HFFc6 (cell line): ENCODE results near the gene AFTPH. TPM values are rescaled to one million over a fixed set of nuclear protein-coding genes. Genes with fewer than 3 reads are reported as not detected.

Experiments used
- DNase-seq: peaks from one replicate; pipeline ENCODE4 v3.0.0-alpha.2; 2018
- H3K27ac Mint-ChIP-seq: 2 replicates; pipeline ENCODE4 v1.8.0; 2020; ENCODE audit warnings: mild to moderate bottlenecking, mixed read lengths
- H3K27me3 Mint-ChIP-seq: 2 replicates; pipeline ENCODE4 v1.8.0; 2021; ENCODE audit warnings: mild to moderate bottlenecking, moderate library complexity, mixed read lengths; ENCODE audit not compliant: insufficient read depth
- H3K36me3 Mint-ChIP-seq: 2 replicates; pipeline ENCODE4 v1.8.0; 2021; ENCODE audit warnings: low read depth, mixed read lengths
- H3K4me1 Mint-ChIP-seq: 2 replicates; pipeline ENCODE4 v1.8.0; 2020; ENCODE audit warnings: low read depth, mixed read lengths
- H3K4me3 Mint-ChIP-seq: 2 replicates; pipeline ENCODE4 v1.8.0; 2020; ENCODE audit warnings: mild to moderate bottlenecking, moderate library complexity, mixed read lengths
- H3K9me3 Mint-ChIP-seq: 2 replicates; pipeline ENCODE4 v1.8.0; 2020; ENCODE audit warnings: mild to moderate bottlenecking, mixed read lengths
- total RNA-seq, 6 experiments: library from RNA; stranded (reverse); fragmentation: NEBNext Ultra II Directional; extraction: Animal tissue kit (Norgen Biotek cat#: 25700); gene quantifications; 2 replicates in 1 of 6; 3 replicates in 5 of 6; pipeline ENCODE4 v1.2.3, GENCODE V29; 2021
- TF ChIP-seq, protein P1 (sequence below): fragments of 200-600 bp; sonication (generic); IDR thresholded peaks from 2 replicates; pipeline ENCODE4 v1.5.0; 2021; ENCODE audit warnings: antibody characterized with exemption, mild to moderate bottlenecking

AFTPH gene
- total RNA-seq, 6 experiments from 2014 or later: 17.2 to 25.3 (median 19.3) TPM

GRCh38 chr2:64542071-64543007 is 18.2 kb downstream of the AFTPH start:
- Mint-ChIP-seq H3K9me3 (no peaks in the 10 kb centered on the region), H3K27me3 (no peaks in the 10 kb centered on the region), H3K27ac (peak overlapping the region; percentile 74), H3K4me3 (peak overlapping the region; percentile 68), H3K36me3 (peaks cover 7% of the 10 kb centered on the region), H3K4me1 (peaks cover 72% of the 10 kb centered on the region)
- no peak for DNase-seq
- TF ChIP-seq, protein P1, sequence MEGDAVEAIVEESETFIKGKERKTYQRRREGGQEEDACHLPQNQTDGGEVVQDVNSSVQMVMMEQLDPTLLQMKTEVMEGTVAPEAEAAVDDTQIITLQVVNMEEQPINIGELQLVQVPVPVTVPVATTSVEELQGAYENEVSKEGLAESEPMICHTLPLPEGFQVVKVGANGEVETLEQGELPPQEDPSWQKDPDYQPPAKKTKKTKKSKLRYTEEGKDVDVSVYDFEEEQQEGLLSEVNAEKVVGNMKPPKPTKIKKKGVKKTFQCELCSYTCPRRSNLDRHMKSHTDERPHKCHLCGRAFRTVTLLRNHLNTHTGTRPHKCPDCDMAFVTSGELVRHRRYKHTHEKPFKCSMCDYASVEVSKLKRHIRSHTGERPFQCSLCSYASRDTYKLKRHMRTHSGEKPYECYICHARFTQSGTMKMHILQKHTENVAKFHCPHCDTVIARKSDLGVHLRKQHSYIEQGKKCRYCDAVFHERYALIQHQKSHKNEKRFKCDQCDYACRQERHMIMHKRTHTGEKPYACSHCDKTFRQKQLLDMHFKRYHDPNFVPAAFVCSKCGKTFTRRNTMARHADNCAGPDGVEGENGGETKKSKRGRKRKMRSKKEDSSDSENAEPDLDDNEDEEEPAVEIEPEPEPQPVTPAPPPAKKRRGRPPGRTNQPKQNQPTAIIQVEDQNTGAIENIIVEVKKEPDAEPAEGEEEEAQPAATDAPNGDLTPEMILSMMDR: no peak

- DNase-seq: peak; percentile 34
- Mint-ChIP-seq H3K4me1 (peaks cover 63% of the 10 kb centered on the region), H3K9me3 (no peaks in the 10 kb centered on the region), H3K27ac (peak overlapping the region; percentile 74), H3K36me3 (peaks cover 7% of the 10 kb centered on the region), H3K27me3 (no peaks in the 10 kb centered on the region), H3K4me3 (peak overlapping the region; percentile 68)
- TF ChIP-seq, protein P1: no peak
These were observed 19.0 kb downstream of the AFTPH start for GRCh38 chr2:64543008-64543697.

- Mint-ChIP-seq H3K27me3 (no peaks in the 10 kb centered on the region), H3K4me3 (no peak overlapping the region), H3K36me3 (peaks cover 21% of the 10 kb centered on the region; the same call in 1 of the 2 replicates), H3K27ac (no peak overlapping the region), H3K4me1 (peaks cover 13% of the 10 kb centered on the region), H3K9me3 (no peaks in the 10 kb centered on the region)
- TF ChIP-seq, protein P1: no peak
- DNase-seq: no peak
These were observed 24.6 kb downstream of the AFTPH start for GRCh38 chr2:64548761-64549160.

GRCh38 chr2:64550042-64550441 is 25.9 kb downstream of the AFTPH start:
- no peaks in the 10 kb centered on the region for H3K9me3 Mint-ChIP-seq
- peaks cover 21% of the 10 kb centered on the region; the same call in 1 of the 2 replicates for H3K36me3 Mint-ChIP-seq
- no peak overlapping the region for H3K4me3 Mint-ChIP-seq
- 0 out of 2 replicates have a peak, but pooled peaks cover 5% of the 10 kb centered on the region for H3K4me1 Mint-ChIP-seq
- no peak for DNase-seq
- TF ChIP-seq, protein P1: no peak
- H3K27ac Mint-ChIP-seq: no peak overlapping the region
- no peaks in the 10 kb centered on the region for H3K27me3 Mint-ChIP-seq

DNA sequence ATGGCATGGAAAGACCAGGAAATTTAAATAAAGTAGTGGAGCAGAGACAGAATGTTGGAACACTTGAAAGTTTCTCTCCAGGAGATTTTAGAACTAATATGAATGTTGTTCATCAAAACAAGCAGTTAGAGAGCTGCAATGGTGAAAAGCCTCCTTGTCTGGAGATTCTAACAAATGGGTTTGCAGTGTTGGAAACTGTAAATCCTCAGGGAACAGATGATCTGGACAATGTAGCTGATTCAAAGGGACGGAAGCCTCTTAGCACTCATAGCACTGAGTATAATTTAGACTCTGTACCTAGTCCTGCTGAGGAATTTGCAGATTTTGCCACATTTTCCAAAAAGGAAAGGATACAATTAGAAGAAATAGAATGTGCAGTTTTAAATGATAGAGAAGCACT is 27.7 kb downstream of the AFTPH start:
- TF ChIP-seq, protein P1: no peak

More for the DNA sequence above, 27.7 kb downstream of the AFTPH start:
- DNase-seq: no peak
- no peaks in the 10 kb centered on the region for H3K27me3 Mint-ChIP-seq
- no peak overlapping the region for H3K27ac Mint-ChIP-seq
- no peaks in the 10 kb centered on the region for H3K9me3 Mint-ChIP-seq
- H3K4me1 Mint-ChIP-seq: peaks cover 12% of the 10 kb centered on the region
- H3K36me3 Mint-ChIP-seq: peaks cover 21% of the 10 kb centered on the region; the same call in 1 of the 2 replicates
- H3K4me3 Mint-ChIP-seq: no peak overlapping the region
